Suprapubic skin (tissue), 4 donors: ENCODE measurements around the gene BARD1. TPM values are rescaled to one million over a fixed set of nuclear protein-coding genes. Genes with fewer than 3 reads are reported as not detected.
A peak's percentile ranks its signal among the peaks of the same experiment; 100 is the strongest.

Source experiments
- DNase-seq, 2 donors: peaks; one replicate each; pipeline ENCODE4 v3.0.0-alpha.2; 2019; ENCODE audit warnings: low spot score in 2 of 2
- H3K27ac ChIP-seq: fragments of 200-600 bp; sonication (generic); one replicate; pipeline ENCODE4 v1.5.1; 2019
- H3K27me3 ChIP-seq: fragments of 200-600 bp; sonication (generic); one replicate; pipeline ENCODE4 v1.5.1; 2019
- H3K36me3 ChIP-seq: fragments of 200-600 bp; sonication (generic); one replicate; pipeline ENCODE4 v1.5.1; 2019
- H3K4me1 ChIP-seq: fragments of 200-600 bp; sonication (generic); one replicate; pipeline ENCODE4 v1.5.1; 2019
- H3K4me3 ChIP-seq: fragments of 200-600 bp; sonication (generic); one replicate; pipeline ENCODE4 v1.5.1; 2019; ENCODE audit warnings: mild to moderate bottlenecking
- H3K9me3 ChIP-seq: fragments of 200-600 bp; sonication (generic); one replicate; pipeline ENCODE4 v1.5.1; 2019
- EP300 ChIP-seq: sonication (generic); formaldehyde crosslinking; IDR thresholded peaks from one replicate; pipeline ENCODE4 v1.6.1; 2017; ENCODE audit warnings: antibody characterized with exemption
- POLR2A ChIP-seq, 2 donors: fragments of 450-650 bp; IDR thresholded peaks; one replicate each; pipeline ENCODE4 v1.6.1; 2017; ENCODE audit warnings: antibody characterized with exemption in 2 of 2, mild to moderate bottlenecking in 2 of 2, moderate library complexity in 2 of 2
- POLR2AphosphoS5 ChIP-seq, 3 donors: sonication (generic); formaldehyde crosslinking; IDR thresholded peaks; one replicate each; pipeline ENCODE4 v1.6.1; 2017; ENCODE audit warnings: antibody characterized with exemption in 3 of 3
- WGBS: methylation state at CpG from one replicate; pipeline ENCODE4 v1.1.5; 2018; 5-methylcytosine and 5-hydroxymethylcytosine counted together
- total RNA-seq, 4 donors: library from RNA; depleted of rRNA; stranded (reverse); fragments of >200 nt; gene quantifications; one replicate each; pipeline ENCODE4 v1.1.0, GENCODE V29; 2016
- TF ChIP-seq, protein P1 (sequence below), 2 donors: fragments of 200-600 bp in 1 of 2; fragments of 450-650 bp in 1 of 2; sonication (generic) in 1 of 2; IDR thresholded peaks; one replicate each; pipeline ENCODE4 v1.5.1; 2016 to 2019; ENCODE audit warnings: antibody characterized with exemption in 2 of 2, mild to moderate bottlenecking in 1 of 2, moderate library complexity in 1 of 2

The BARD1 gene
- total RNA-seq, 4 donors from 2014 or later: 26.2 to 75.9 (median 32.3) TPM

DNA sequence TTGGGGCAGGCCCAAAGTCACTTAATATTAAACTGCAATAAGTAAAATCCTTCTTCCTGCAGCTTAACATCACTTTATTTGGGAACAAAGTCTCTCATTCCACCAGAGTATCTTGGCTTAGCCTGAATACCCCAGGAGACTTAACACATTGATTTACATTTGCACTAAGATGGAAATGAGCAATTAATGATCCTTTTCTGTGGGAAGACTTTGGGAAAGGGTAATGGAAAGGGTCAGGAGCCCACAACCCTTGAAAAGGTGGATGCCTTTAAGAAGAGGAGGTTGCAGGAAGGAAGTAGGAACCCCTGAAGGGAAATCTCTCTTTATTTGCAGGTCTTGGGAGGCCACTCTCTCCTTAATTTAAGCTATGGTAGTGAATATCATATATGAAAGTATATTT is 28.0 kb upstream of the BARD1 start:
- no peak for TF ChIP-seq EP300
- TF ChIP-seq POLR2AphosphoS5 (IDR thresholded peaks at IDR 0.05): no peak
- TF ChIP-seq, protein P1, sequence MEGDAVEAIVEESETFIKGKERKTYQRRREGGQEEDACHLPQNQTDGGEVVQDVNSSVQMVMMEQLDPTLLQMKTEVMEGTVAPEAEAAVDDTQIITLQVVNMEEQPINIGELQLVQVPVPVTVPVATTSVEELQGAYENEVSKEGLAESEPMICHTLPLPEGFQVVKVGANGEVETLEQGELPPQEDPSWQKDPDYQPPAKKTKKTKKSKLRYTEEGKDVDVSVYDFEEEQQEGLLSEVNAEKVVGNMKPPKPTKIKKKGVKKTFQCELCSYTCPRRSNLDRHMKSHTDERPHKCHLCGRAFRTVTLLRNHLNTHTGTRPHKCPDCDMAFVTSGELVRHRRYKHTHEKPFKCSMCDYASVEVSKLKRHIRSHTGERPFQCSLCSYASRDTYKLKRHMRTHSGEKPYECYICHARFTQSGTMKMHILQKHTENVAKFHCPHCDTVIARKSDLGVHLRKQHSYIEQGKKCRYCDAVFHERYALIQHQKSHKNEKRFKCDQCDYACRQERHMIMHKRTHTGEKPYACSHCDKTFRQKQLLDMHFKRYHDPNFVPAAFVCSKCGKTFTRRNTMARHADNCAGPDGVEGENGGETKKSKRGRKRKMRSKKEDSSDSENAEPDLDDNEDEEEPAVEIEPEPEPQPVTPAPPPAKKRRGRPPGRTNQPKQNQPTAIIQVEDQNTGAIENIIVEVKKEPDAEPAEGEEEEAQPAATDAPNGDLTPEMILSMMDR (IDR thresholded peaks at IDR 0.05): no peak
- no peak for TF ChIP-seq POLR2A (IDR thresholded peaks at IDR 0.05)
- Histone ChIP-seq H3K4me3 (no peak overlapping the region), H3K4me1 (no peaks in the 10 kb centered on the region), H3K9me3 (no peaks in the 10 kb centered on the region), H3K27me3 (no peaks in the 10 kb centered on the region), H3K36me3 (no peaks in the 10 kb centered on the region), H3K27ac (no peak overlapping the region)
- no peak for DNase-seq

DNA sequence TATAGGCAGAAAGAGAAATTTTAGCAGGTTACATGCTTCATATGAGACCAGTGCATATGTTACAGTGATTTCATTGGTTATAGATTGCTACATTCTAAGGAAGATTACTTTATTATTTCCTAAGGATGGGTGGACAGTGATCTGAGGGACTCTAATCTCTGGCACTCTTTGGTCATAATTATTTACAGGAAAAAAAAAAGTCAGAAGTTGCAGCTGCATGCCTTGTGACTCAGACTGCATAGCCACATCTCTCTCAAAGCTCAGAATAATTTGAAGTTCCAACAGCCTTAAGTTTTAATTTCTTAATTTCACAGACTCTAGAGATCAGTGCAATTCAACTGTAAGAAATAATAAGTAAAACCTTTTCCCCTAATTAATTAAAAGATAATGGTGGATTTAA is 27.1 kb upstream of the BARD1 start:
- Histone ChIP-seq H3K27ac (no peak overlapping the region), H3K4me1 (no peaks in the 10 kb centered on the region), H3K4me3 (no peak overlapping the region), H3K27me3 (no peaks in the 10 kb centered on the region), H3K36me3 (no peaks in the 10 kb centered on the region), H3K9me3 (no peaks in the 10 kb centered on the region)
- no peak for TF ChIP-seq POLR2A (IDR thresholded peaks at IDR 0.05)
- TF ChIP-seq POLR2AphosphoS5 (IDR thresholded peaks at IDR 0.05): no peak
- no peak for TF ChIP-seq EP300
- TF ChIP-seq, protein P1 (IDR thresholded peaks at IDR 0.05): no peak
- no peak for DNase-seq

DNA sequence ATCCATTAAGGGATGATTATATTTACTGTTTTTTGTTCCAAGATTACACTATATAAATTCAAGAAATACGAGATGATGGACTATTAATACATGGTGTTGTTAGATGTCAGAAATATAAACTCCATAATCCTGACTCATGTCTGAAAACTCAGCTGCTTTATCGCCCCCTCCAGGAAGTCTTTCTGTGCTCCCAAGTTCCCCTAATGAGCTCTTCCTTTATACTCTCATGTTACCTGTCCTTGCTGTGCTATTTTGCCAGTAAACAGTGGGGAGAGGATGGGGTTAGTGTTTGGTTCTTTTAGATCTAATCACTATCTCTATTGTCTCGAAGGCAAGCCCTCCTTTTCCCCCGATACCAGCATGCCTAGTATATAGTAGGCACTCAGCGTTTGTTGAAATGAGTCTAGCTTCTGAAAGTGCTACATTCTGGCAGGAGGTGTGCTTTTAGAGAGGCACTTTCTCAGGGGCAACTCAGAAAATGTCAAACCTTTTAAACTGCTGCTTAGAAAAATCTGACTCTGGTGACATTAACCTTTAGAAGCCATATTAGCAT is 21.4 kb upstream of the BARD1 start:
- no peaks in the 10 kb centered on the region for H3K27me3 ChIP-seq
- TF ChIP-seq, protein P1 (IDR thresholded peaks at IDR 0.05): no peak
- no peak for TF ChIP-seq POLR2AphosphoS5 (IDR thresholded peaks at IDR 0.05)
- no peak for TF ChIP-seq POLR2A (IDR thresholded peaks at IDR 0.05)
- no peak for TF ChIP-seq EP300
- no peak overlapping the region for H3K27ac ChIP-seq
- no peaks in the 10 kb centered on the region for H3K4me1 ChIP-seq
- no peaks in the 10 kb centered on the region for H3K36me3 ChIP-seq
- H3K4me3 ChIP-seq: no peak overlapping the region
- no peaks in the 10 kb centered on the region for H3K9me3 ChIP-seq
- no peak for DNase-seq
- WGBS: 77% methylated on average over 5 of the region's 5 CpGs

DNA sequence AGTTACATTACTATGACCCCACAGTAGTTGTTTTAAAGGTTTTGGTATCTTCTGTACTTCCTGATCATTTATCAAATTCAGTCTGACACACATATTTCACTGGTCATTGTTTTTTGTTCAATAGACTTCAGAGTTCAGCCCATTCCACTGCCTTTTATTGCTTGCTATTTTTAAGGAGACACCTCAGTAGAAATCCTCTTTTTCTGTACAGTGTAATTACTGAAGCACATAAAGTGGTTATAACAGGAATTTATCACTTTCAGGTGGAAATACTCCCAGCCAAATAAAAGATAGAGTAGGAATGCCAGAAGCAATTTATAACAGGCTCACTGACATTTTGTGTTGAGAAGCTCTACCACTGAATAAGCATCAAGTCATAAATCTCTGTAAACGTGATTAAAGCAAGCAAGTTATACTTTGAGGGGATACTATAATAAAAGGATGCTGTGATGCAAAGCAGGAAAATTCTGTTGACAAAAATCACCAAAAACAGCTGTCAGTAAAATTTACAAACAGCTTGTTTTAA is 6.6 kb upstream of the BARD1 start:
- DNase-seq: no peak
- no peaks in the 10 kb centered on the region for H3K4me1 ChIP-seq
- no peaks in the 10 kb centered on the region for H3K9me3 ChIP-seq
- 41% methylated on average over 1 of the region's 1 CpG for WGBS
- H3K27me3 ChIP-seq: no peaks in the 10 kb centered on the region
- H3K4me3 ChIP-seq: no peak overlapping the region
- no peaks in the 10 kb centered on the region for H3K36me3 ChIP-seq
- no peak overlapping the region for H3K27ac ChIP-seq
- TF ChIP-seq POLR2A (IDR thresholded peaks at IDR 0.05) (no peak), POLR2AphosphoS5 (IDR thresholded peaks at IDR 0.05) (no peak)
- TF ChIP-seq, protein P1 (IDR thresholded peaks at IDR 0.05): no peak

DNA sequence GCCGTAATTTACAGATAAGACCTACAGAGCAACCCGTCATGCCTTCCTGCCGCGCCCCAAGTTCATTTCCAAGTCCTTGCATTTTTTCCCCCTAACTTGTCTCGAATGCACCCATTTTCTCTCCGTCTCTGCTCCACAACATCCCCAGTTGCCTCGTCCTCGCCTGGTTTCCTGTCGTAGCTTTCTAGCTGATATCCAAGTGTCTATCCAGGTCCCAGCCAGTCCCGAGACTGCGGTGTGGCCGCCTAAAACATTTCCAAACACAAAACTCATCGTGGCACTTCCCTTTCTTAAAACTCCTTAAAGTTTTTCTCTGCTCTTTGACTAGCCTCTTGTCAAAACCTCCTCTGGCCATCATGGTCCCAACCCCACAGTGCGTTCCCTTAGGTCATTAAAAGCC is 1.2 kb upstream of the BARD1 start:
- peak overlapping the region; percentile 88 for H3K27ac ChIP-seq
- 27% methylated on average over 14 of the region's 14 CpGs for WGBS
- no peak for DNase-seq

More for the DNA sequence above, 1.2 kb upstream of the BARD1 start:
- H3K36me3 ChIP-seq: no peaks in the 10 kb centered on the region
- H3K4me1 ChIP-seq: peaks cover 17% of the 10 kb centered on the region
- TF ChIP-seq, protein P1 (IDR thresholded peaks at IDR 0.05): no peak
- TF ChIP-seq EP300 (no peak), POLR2A (IDR thresholded peaks at IDR 0.05) (no peak), POLR2AphosphoS5 (IDR thresholded peaks at IDR 0.05) (no peak)
- peak overlapping the region; percentile 91 for H3K4me3 ChIP-seq
- no peaks in the 10 kb centered on the region for H3K27me3 ChIP-seq
- H3K9me3 ChIP-seq: no peaks in the 10 kb centered on the region
